Activated effector memory CD4-positive, alpha-beta T cell treated with anti-CD3 and anti-CD28 coated beads, Interleukin-2, amount 50 U/mL, for 16 hours (primary cell): Measurements from ENCODE around the gene RMC1.
"Not testable (repeated sequence)": the region's sequence is repeated elsewhere in the genome, so short reads cannot be mapped to it uniquely, and the experiment has no call there.

Experiments
- DNase-seq: peaks from one replicate; pipeline ENCODE4 v3.0.0-alpha.2; 2020

RMC1 gene

GRCh38 chr18:23503038-23503962 is at the start of gene RMC1:
Gene RMC1, plus strand, starts transcription at chr18:23503511. Its CDS starts 108 bp downstream, at chr18:23503619.
- DNase-seq = peak; percentile 100

GRCh38 chr18:23453680-23454058 is 49.6 kb upstream of the RMC1 start:
- DNase-seq = no peak

- no peak for DNase-seq
Measured at GRCh38 chr18:23456835-23457234, 46.5 kb upstream of the RMC1 start.

GRCh38 chr18:23458830-23459529 is 44.3 kb upstream of the RMC1 start:
- DNase-seq = no peak

GRCh38 chr18:23459530-23459921 is 43.8 kb upstream of the RMC1 start:
- DNase-seq = no peak

- DNase-seq = no peak
Measured at GRCh38 chr18:23460285-23461273, 42.7 kb upstream of the RMC1 start.

GRCh38 chr18:23462876-23463275 is 40.4 kb upstream of the RMC1 start:
- DNase-seq = no peak

- no peak for DNase-seq
Measured at GRCh38 chr18:23468753-23469459, 34.4 kb upstream of the RMC1 start.

GRCh38 chr18:23470620-23471387 is 32.5 kb upstream of the RMC1 start:
- DNase-seq = no peak

- no peak for DNase-seq
Measured at GRCh38 chr18:23471486-23471885, 31.8 kb upstream of the RMC1 start.

- no peak for DNase-seq
Measured at GRCh38 chr18:23479829-23480505, 23.3 kb upstream of the RMC1 start.

- DNase-seq = no peak
Measured at GRCh38 chr18:23484561-23485182, 18.6 kb upstream of the RMC1 start.

GRCh38 chr18:23485386-23485785 is 17.9 kb upstream of the RMC1 start:
- DNase-seq = no peak

- DNase-seq = peak; percentile 78
Measured at GRCh38 chr18:23487738-23488570, 15.4 kb upstream of the RMC1 start.

- not testable (repeated sequence) for DNase-seq
Measured at GRCh38 chr18:23489586-23489985, 13.7 kb upstream of the RMC1 start.

GRCh38 chr18:23493654-23494053 is 9.7 kb upstream of the RMC1 start:
- DNase-seq = no peak

GRCh38 chr18:23494992-23495391 is 8.3 kb upstream of the RMC1 start:
- DNase-seq = no peak

GRCh38 chr18:23495723-23496440 is 7.4 kb upstream of the RMC1 start:
- DNase-seq = no peak

- no peak for DNase-seq
Measured at GRCh38 chr18:23498117-23498516, 5.2 kb upstream of the RMC1 start.
